Measurements from ENCODE around the gene AHI1.
A peak's percentile ranks its signal among the peaks of the same experiment; 100 is the strongest.

Gene AHI1

DNA sequence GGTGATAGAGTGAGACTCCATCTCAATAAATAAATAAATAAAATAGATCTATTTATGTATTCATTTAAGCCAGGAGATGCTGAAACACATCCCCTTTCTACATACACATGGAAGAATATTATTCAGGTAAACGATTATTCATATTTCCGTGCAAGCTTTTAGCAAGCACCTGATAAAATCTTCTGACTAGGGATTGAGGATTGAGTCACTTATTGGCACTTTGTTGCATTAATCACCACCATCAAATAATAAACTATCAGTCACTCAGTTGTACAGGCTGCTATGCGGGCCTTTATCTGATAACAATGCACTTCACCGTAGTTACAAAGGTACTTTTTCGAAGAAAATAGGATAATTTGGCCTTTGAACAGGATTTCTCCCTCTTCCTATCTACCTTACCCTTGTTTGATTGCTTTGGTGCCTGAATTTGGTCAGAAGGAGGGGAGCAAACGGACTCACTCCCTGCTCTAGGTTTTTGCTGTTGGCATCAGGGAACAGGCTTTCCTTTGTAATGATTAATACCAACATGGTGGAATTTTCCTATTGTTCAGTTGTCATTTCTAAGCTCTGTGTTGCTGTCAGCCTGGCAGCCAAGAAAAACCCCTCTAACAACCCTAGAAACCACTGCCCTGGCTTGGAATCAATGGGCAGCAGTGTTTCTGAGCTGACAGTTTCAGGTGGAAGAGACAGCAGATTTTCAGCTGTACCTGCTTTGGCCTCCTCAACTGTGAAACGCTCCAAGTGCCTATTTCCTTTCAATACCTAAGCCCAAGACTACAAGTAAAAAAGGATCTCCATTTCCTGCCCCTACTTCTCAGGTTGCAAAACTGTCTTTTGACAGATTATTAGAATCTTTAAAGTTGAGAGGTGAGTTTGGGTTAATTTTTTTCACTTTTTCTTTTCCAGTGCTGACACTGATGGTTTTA, 253.4 kb downstream of the AHI1 start:
- Histone ChIP-seq H3K9me3 (replicated peaks in 1 of 2; ENCODE audit: control insufficient read depth in 2 of 2, insufficient read depth in 1 of 2, low read depth in 1 of 2, low read length in 2 of 2) (no peaks in the 10 kb centered on the region), H3K4ac (ENCODE audit: low read length) (no peak overlapping the region), H3K4me2 (ENCODE audit: insufficient read depth, low read length, poor library complexity, severe bottlenecking) (no peak overlapping the region), H3K79me1 (ENCODE audit: low read depth, low read length) (no peaks in the 10 kb centered on the region), H3K4me3 (ENCODE audit: low read length in 2 of 2) (no peak overlapping the region), H3K9ac (ENCODE audit: low read depth, low read length, poor library complexity) (no peak overlapping the region), H2AK5ac (ENCODE audit: low read depth, low read length) (no peak overlapping the region), H2BK120ac (ENCODE audit: low read depth, low read length) (no peak overlapping the region), H3K27me3 (ENCODE audit: control insufficient read depth in 3 of 3, insufficient read depth in 3 of 3, low read depth in 1 of 3, low read length in 3 of 3) (no peaks in the 10 kb centered on the region), H4K8ac (ENCODE audit: low read depth, low read length) (no peak overlapping the region), H2AFZ (ENCODE audit: low read length) (no peak overlapping the region), H3K36me3 (replicated peaks in 1 of 2; ENCODE audit: control insufficient read depth in 2 of 2, insufficient read depth in 2 of 2, low read length in 2 of 2) (no peaks in the 10 kb centered on the region), H2BK15ac (ENCODE audit: low read length) (no peak overlapping the region), H2BK12ac (ENCODE audit: low read length) (no peak overlapping the region), H4K91ac (ENCODE audit: low read depth, low read length, poor library complexity) (no peak overlapping the region), H3K18ac (ENCODE audit: low read length) (no peak overlapping the region), H3K14ac (ENCODE audit: low read length) (no peak overlapping the region), H3K4me1 (ENCODE audit: control insufficient read depth in 2 of 2, insufficient read depth in 1 of 2, low read depth in 1 of 2, low read length in 2 of 2) (peaks cover 0 to 2% of the 10 kb centered on the region in 2 donors), H2BK5ac (ENCODE audit: low read length) (no peak overlapping the region), H3K27ac (replicated peaks; ENCODE audit: low read length) (no peak overlapping the region), H3K23ac (ENCODE audit: low read depth, low read length, poor library complexity) (no peak overlapping the region)
- no CpG with 5 or more reads among the region's 7 CpGs for WGBS, 2 donors (ENCODE audit: extremely low coverage in 2 of 2, insufficient read length in 2 of 2, insufficient replicate concordance in 1 of 2)
- DNase-seq (ENCODE audit: low spot score): no peak

DNA sequence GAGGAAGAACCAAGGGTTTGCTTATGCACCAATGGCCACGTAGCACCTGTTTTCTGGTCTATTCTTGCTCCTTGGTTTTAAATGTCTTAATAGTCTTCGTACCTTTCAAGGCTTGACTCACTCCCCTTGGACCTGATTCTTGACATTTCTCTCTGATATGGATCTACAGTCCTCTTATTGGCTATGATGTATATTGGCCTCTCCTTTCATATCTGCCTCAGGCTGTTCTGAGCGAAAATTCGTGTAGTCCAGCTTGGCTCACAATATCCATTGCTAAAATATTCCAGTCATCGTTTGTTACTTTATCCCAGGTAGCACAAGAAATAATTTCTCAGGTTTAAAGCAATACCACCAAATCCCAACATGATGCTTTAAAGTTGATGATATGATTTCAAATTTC, 256.8 kb downstream of the AHI1 start:
- no peak overlapping the region for H2BK120ac ChIP-seq (ENCODE audit: low read depth, low read length)
- no peaks in the 10 kb centered on the region for H3K27me3 ChIP-seq (ENCODE audit: control insufficient read depth in 3 of 3, insufficient read depth in 3 of 3, low read depth in 1 of 3, low read length in 3 of 3)
- no peak overlapping the region for H2BK15ac ChIP-seq (ENCODE audit: low read length)

DNA sequence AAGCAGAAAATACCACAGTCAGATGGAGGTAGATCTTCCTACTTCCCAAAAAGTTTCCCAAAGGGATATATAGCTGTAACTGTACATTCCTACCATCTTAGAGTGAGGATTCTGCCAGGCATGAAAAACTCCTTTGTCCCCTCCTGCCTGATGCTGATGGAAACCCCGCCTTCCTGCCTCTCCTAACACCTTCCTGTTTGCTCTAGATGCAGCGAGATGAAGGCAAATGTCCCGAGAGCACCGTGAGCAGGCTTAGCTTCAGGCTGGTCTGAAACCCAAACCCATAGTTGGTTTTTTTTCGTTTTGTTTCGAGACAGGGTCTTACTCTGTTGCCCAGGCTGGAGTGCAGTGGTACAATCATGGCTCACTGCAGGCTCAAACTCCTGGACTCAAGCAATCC, 260.8 kb downstream of the AHI1 start:
- H2AFZ ChIP-seq (ENCODE audit: low read length): peak overlapping the region; percentile 9
- no peak overlapping the region for H2BK12ac ChIP-seq (ENCODE audit: low read length)
- H3K14ac ChIP-seq (ENCODE audit: low read length): no peak overlapping the region
- no peak overlapping the region for H3K4me3 ChIP-seq (ENCODE audit: low read length in 2 of 2)
- DNase-seq (ENCODE audit: low spot score): no peak
- no peak overlapping the region for H2AK5ac ChIP-seq (ENCODE audit: low read depth, low read length)
- no peak overlapping the region for H3K27ac ChIP-seq (replicated peaks; ENCODE audit: low read length)
- no peaks in the 10 kb centered on the region for H3K79me1 ChIP-seq (ENCODE audit: low read depth, low read length)
- H2BK120ac ChIP-seq (ENCODE audit: low read depth, low read length): no peak overlapping the region
- no peaks in the 10 kb centered on the region for H3K36me3 ChIP-seq (replicated peaks in 1 of 2; ENCODE audit: control insufficient read depth in 2 of 2, insufficient read depth in 2 of 2, low read length in 2 of 2)
- no peak overlapping the region for H3K4ac ChIP-seq (ENCODE audit: low read length)
- H3K27me3 ChIP-seq (ENCODE audit: control insufficient read depth in 3 of 3, insufficient read depth in 3 of 3, low read depth in 1 of 3, low read length in 3 of 3): no peaks in the 10 kb centered on the region
- H3K9ac ChIP-seq (ENCODE audit: low read depth, low read length, poor library complexity): no peak overlapping the region
- H3K4me2 ChIP-seq (ENCODE audit: insufficient read depth, low read length, poor library complexity, severe bottlenecking): no peak overlapping the region
- no peak overlapping the region for H4K8ac ChIP-seq (ENCODE audit: low read depth, low read length)
- H3K4me1 ChIP-seq (ENCODE audit: control insufficient read depth in 2 of 2, insufficient read depth in 1 of 2, low read depth in 1 of 2, low read length in 2 of 2): no peaks in the 10 kb centered on the region
- no CpG with 5 or more reads among the region's 6 CpGs for WGBS, 2 donors (ENCODE audit: extremely low coverage in 2 of 2, insufficient read length in 2 of 2, insufficient replicate concordance in 1 of 2)
- no peak overlapping the region for H3K23ac ChIP-seq (ENCODE audit: low read depth, low read length, poor library complexity)
- no peak overlapping the region for H4K91ac ChIP-seq (ENCODE audit: low read depth, low read length, poor library complexity)
- H2BK15ac ChIP-seq (ENCODE audit: low read length): no peak overlapping the region
- H3K9me3 ChIP-seq (replicated peaks in 1 of 2; ENCODE audit: control insufficient read depth in 2 of 2, insufficient read depth in 1 of 2, low read depth in 1 of 2, low read length in 2 of 2): no peaks in the 10 kb centered on the region
- no peak overlapping the region for H3K18ac ChIP-seq (ENCODE audit: low read length)
- H2BK5ac ChIP-seq (ENCODE audit: low read length): no peak overlapping the region

More for the DNA sequence above, 256.8 kb downstream of the AHI1 start:
- no peak for DNase-seq (ENCODE audit: low spot score)
- Histone ChIP-seq H4K91ac (ENCODE audit: low read depth, low read length, poor library complexity) (no peak overlapping the region), H4K8ac (ENCODE audit: low read depth, low read length) (no peak overlapping the region), H2AFZ (ENCODE audit: low read length) (no peak overlapping the region), H2BK12ac (ENCODE audit: low read length) (no peak overlapping the region), H3K36me3 (replicated peaks in 1 of 2; ENCODE audit: control insufficient read depth in 2 of 2, insufficient read depth in 2 of 2, low read length in 2 of 2) (no peaks in the 10 kb centered on the region), H3K4me2 (ENCODE audit: insufficient read depth, low read length, poor library complexity, severe bottlenecking) (no peak overlapping the region), H3K4me1 (ENCODE audit: control insufficient read depth in 2 of 2, insufficient read depth in 1 of 2, low read depth in 1 of 2, low read length in 2 of 2) (peaks cover 0 to 2% of the 10 kb centered on the region in 2 donors), H3K79me1 (ENCODE audit: low read depth, low read length) (no peaks in the 10 kb centered on the region), H3K14ac (ENCODE audit: low read length) (no peak overlapping the region), H3K9ac (ENCODE audit: low read depth, low read length, poor library complexity) (no peak overlapping the region), H3K23ac (ENCODE audit: low read depth, low read length, poor library complexity) (no peak overlapping the region), H2AK5ac (ENCODE audit: low read depth, low read length) (no peak overlapping the region), H3K27ac (replicated peaks; ENCODE audit: low read length) (no peak overlapping the region), H3K9me3 (replicated peaks in 1 of 2; ENCODE audit: control insufficient read depth in 2 of 2, insufficient read depth in 1 of 2, low read depth in 1 of 2, low read length in 2 of 2) (no peaks in the 10 kb centered on the region), H3K18ac (ENCODE audit: low read length) (no peak overlapping the region), H3K4me3 (ENCODE audit: low read length in 2 of 2) (no peak overlapping the region), H3K4ac (ENCODE audit: low read length) (no peak overlapping the region), H2BK5ac (ENCODE audit: low read length) (no peak overlapping the region)
- no CpG with 5 or more reads among the region's 5 CpGs for whole genome bisulfite sequencing, 2 donors (ENCODE audit: extremely low coverage in 2 of 2, insufficient read length in 2 of 2, insufficient replicate concordance in 1 of 2)

GRCh38 chr6:135236319-135236718, 261.2 kb downstream of the AHI1 start:
- Histone ChIP-seq H3K27me3 (ENCODE audit: control insufficient read depth in 3 of 3, insufficient read depth in 3 of 3, low read depth in 1 of 3, low read length in 3 of 3) (no peaks in the 10 kb centered on the region), H3K14ac (ENCODE audit: low read length) (no peak overlapping the region), H2BK15ac (ENCODE audit: low read length) (no peak overlapping the region), H2AFZ (ENCODE audit: low read length) (peak overlapping the region; percentile 9), H3K18ac (ENCODE audit: low read length) (no peak overlapping the region), H4K8ac (ENCODE audit: low read depth, low read length) (no peak overlapping the region), H2BK120ac (ENCODE audit: low read depth, low read length) (no peak overlapping the region), H3K9ac (ENCODE audit: low read depth, low read length, poor library complexity) (no peak overlapping the region), H2AK5ac (ENCODE audit: low read depth, low read length) (no peak overlapping the region), H3K36me3 (replicated peaks in 1 of 2; ENCODE audit: control insufficient read depth in 2 of 2, insufficient read depth in 2 of 2, low read length in 2 of 2) (no peaks in the 10 kb centered on the region), H3K9me3 (replicated peaks in 1 of 2; ENCODE audit: control insufficient read depth in 2 of 2, insufficient read depth in 1 of 2, low read depth in 1 of 2, low read length in 2 of 2) (no peaks in the 10 kb centered on the region), H2BK5ac (ENCODE audit: low read length) (no peak overlapping the region), H3K23ac (ENCODE audit: low read depth, low read length, poor library complexity) (no peak overlapping the region), H4K91ac (ENCODE audit: low read depth, low read length, poor library complexity) (no peak overlapping the region), H3K4me3 (ENCODE audit: low read length in 2 of 2) (no peak overlapping the region), H2BK12ac (ENCODE audit: low read length) (no peak overlapping the region), H3K4ac (ENCODE audit: low read length) (no peak overlapping the region), H3K27ac (replicated peaks; ENCODE audit: low read length) (no peak overlapping the region), H3K4me2 (ENCODE audit: insufficient read depth, low read length, poor library complexity, severe bottlenecking) (no peak overlapping the region), H3K4me1 (ENCODE audit: control insufficient read depth in 2 of 2, insufficient read depth in 1 of 2, low read depth in 1 of 2, low read length in 2 of 2) (no peaks in the 10 kb centered on the region), H3K79me1 (ENCODE audit: low read depth, low read length) (no peaks in the 10 kb centered on the region)
- no peak for DNase-seq (ENCODE audit: low spot score)
- no CpG with 5 or more reads among the region's 1 CpG for WGBS, 2 donors (ENCODE audit: extremely low coverage in 2 of 2, insufficient read length in 2 of 2, insufficient replicate concordance in 1 of 2)

Data from neuronal stem cell (in vitro differentiated cells).